NCI-H345 (cell line): ENCODE data around the gene AMN1.

Source experiments
- DNase-seq: peaks from one replicate; lab custom pipeline; 2025; lab: John Stamatoyannopoulos, UW

The AMN1 gene

DNA sequence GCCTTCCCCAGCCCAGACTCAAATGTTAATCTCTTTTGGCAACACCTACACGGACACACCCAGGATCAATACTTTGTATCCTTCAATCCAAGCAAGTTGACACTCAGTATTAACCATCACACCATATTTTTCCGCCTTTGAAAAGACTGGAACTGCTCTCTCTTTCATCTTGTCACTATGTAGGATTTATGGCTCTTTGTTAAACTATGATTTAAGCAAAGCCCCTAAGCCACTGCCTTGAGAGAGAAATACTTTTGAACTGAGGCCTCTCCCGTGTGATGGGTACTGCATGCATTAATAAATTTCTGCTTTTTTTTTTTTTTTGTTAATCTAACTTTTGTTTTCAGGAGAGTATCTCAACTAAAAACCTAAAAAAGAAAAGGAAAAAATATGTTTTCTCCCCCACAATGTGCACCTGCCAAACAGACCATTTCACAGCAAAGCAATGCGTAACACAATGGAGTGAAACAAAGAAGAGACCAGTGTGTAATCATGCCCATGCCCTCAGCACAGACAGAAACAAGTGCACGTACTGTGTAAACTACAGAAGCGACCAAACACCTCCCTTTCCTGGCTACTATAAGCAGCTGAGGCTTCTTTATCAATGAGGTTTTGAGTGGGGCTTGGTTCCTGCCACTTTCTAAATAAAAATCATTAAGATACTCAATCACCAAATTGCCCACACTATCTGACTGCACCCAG, 97.6 kb downstream of the AMN1 start:
- no peak for DNase-seq

DNA sequence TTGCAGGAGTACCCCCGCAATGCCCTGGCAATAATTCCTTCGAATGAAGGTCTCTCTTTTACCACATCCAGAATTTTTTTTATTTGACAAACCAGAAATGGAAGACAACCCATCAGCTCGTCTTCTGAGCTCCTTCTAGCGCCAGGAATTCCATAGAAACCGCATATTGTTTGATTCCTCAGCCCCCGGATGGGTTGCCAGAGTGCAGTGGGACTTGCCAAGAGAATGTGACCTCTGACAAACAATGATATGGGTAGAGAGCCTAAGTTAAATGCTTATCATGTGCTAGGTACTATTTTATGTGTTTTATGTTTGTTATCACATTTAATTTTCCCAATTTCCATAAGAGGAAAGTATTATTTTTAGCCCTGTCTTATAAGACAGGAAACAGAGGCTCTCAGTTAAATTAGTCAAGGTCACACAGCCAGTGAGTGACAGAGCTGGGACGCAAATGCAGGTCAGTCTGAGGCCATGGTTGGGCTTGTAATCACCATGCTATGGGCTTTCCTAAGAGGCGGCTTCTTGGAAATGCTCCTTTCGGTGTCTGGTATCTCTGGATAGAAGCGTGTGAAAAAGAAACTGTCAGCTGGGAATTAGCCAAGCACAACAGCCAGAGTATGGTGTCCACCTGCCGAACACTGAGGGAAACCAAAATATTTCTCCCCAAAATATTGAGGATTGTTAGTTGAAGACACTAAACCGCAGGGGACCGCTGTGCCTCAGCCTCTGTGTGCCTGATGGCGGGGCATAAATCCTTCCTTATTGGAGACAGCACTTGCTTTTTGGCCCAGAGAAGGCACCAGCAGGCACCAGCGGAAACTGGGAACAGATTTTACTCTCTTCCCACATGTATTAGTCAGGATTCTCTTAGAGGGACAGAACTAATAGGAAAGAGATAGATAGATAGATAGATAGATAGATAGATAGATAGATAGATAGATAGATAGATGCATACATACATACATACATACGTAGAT, 98.8 kb downstream of the AMN1 start:
- no peak for DNase-seq

DNA sequence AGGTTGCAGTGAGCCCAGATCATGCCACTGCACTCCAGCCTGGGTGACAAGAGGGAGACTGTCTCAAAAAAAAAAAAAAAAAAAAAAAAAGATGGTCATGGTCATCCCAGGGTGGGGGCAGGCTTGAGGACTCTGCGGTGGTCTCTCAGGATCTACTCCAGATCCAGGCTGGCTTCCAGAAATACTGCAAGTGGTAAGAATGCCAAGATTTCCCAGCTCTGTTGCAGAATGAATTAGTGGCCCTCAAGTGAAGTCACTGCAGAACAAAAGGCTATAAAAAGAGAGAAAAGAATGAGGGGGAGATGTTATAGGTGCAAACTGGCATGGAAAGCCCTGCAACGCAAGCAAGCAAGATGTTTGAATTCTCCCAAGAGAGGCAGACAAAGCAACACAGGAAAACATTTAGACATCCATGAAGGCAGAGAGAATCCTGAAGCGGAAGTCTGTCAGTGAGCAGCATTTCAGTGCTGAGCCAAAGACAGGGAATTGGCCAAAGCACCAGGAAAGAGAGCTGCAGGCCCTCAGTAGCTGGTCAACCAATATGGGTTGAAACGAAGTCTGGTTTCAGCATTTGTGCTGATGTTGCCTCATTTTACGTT, 101.3 kb downstream of the AMN1 start:
- no peak for DNase-seq

DNA sequence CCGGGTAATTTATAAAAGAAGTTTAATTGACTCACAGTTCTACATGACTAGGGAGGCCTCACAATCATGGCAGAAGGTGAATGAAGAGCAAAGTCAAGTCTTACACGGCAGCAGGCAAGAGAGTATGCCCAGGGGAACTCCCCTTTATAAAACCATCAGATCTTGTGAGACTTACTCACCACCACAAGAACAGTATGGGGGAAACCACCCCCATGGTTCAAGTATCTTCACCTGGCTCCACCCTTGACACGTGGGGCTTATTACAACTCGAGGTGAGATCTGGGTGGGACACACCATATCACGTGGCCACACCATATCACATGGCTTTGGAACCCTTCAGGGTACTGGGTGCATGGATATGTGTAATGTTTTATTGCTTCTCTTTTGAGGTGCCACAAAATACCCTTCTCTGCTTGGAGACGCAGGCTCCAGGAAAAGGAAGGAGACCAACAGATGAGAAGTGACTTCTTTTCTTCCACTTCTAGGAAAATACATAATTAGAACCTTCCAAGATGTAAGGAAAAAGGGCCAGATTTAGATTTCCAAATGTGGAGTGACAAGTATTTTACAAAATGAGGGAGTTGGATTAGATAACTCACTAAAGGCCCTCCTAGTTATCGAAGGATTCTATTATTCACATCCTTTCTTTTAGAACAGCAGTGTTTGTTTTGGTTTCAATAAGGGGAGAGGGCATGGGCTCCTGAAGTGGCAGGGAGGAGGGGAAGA, 102.4 kb downstream of the AMN1 start:
- DNase-seq = no peak

DNA sequence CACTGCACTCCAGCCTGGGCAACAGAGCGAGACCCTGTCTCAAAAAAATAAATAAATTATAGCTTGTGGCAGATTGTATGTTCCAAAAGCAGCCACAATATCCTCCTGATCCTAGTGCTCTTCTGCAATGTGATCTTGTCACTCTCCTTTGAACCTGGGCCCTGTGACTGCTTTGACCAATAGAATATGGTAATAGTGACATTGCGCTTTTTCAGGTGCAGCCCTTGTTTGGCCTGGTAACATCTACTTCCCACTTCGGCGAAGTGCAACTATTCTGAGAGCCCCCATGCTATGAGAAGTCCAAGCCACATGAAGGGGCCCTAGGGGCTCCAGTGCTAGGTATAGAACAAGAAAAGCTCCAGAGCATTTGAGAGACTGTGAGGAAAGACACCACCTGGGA, 106.8 kb downstream of the AMN1 start:
- DNase-seq = no peak
